ENCODE results near the gene TIMM13. TPM values are rescaled to one million over a fixed set of nuclear protein-coding genes. Genes with fewer than 3 reads are reported as not detected.

The TIMM13 gene
- total and polyA plus RNA-seq, 9 of the 15 experiments (the other 6 are each of a cell fraction or from before 2014, with no cell fraction given) = 17.6 to 215 (median 71.8) TPM

- TF ChIP-seq, protein P1, sequence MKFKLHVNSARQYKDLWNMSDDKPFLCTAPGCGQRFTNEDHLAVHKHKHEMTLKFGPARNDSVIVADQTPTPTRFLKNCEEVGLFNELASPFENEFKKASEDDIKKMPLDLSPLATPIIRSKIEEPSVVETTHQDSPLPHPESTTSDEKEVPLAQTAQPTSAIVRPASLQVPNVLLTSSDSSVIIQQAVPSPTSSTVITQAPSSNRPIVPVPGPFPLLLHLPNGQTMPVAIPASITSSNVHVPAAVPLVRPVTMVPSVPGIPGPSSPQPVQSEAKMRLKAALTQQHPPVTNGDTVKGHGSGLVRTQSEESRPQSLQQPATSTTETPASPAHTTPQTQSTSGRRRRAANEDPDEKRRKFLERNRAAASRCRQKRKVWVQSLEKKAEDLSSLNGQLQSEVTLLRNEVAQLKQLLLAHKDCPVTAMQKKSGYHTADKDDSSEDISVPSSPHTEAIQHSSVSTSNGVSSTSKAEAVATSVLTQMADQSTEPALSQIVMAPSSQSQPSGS (CRISPR knock-in tag; IDR thresholded peaks at IDR 0.05) = no peak
- 0 out of 2 replicates have a peak, but pooled peaks have one; percentile 26 for TF ChIP-seq ZNF644 (tag; IDR thresholded peaks at IDR 0.05; ENCODE audit: low read depth)
- peak; percentile 62 for TF ChIP-seq RBFOX2 (IDR thresholded peaks at IDR 0.05; ENCODE audit: low read depth, low read length)
- TF ChIP-seq POLR2G (IDR thresholded peaks at IDR 0.05; ENCODE audit: low read depth, low read length) = peak; percentile 41; the same call in 1 of the 2 replicates
- TF ChIP-seq NFRKB (IDR thresholded peaks at IDR 0.05; ENCODE audit: low read depth) = peak; percentile 58; the same call in 1 of the 2 replicates
- TF ChIP-seq EP300 (IDR thresholded peaks at IDR 0.05; ENCODE audit: low read length) = peak; percentile 75
- no peak for TF ChIP-seq HOXB6 (CRISPR knock-in tag; IDR thresholded peaks at IDR 0.05; ENCODE audit: borderline replicate concordance)
- 0 out of 2 replicates have a peak, but pooled peaks have one; percentile 13 for TF ChIP-seq LARP7 (IDR thresholded peaks at IDR 0.05)
- TF ChIP-seq, protein P2, sequence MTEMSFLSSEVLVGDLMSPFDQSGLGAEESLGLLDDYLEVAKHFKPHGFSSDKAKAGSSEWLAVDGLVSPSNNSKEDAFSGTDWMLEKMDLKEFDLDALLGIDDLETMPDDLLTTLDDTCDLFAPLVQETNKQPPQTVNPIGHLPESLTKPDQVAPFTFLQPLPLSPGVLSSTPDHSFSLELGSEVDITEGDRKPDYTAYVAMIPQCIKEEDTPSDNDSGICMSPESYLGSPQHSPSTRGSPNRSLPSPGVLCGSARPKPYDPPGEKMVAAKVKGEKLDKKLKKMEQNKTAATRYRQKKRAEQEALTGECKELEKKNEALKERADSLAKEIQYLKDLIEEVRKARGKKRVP (CRISPR knock-in tag; IDR thresholded peaks at IDR 0.05) = peak; percentile 79
- peak; percentile 41; the same call in 1 of the 2 replicates for TF ChIP-seq CTBP1 (IDR thresholded peaks at IDR 0.05; ENCODE audit: borderline replicate concordance)
- TF ChIP-seq, protein P3, sequence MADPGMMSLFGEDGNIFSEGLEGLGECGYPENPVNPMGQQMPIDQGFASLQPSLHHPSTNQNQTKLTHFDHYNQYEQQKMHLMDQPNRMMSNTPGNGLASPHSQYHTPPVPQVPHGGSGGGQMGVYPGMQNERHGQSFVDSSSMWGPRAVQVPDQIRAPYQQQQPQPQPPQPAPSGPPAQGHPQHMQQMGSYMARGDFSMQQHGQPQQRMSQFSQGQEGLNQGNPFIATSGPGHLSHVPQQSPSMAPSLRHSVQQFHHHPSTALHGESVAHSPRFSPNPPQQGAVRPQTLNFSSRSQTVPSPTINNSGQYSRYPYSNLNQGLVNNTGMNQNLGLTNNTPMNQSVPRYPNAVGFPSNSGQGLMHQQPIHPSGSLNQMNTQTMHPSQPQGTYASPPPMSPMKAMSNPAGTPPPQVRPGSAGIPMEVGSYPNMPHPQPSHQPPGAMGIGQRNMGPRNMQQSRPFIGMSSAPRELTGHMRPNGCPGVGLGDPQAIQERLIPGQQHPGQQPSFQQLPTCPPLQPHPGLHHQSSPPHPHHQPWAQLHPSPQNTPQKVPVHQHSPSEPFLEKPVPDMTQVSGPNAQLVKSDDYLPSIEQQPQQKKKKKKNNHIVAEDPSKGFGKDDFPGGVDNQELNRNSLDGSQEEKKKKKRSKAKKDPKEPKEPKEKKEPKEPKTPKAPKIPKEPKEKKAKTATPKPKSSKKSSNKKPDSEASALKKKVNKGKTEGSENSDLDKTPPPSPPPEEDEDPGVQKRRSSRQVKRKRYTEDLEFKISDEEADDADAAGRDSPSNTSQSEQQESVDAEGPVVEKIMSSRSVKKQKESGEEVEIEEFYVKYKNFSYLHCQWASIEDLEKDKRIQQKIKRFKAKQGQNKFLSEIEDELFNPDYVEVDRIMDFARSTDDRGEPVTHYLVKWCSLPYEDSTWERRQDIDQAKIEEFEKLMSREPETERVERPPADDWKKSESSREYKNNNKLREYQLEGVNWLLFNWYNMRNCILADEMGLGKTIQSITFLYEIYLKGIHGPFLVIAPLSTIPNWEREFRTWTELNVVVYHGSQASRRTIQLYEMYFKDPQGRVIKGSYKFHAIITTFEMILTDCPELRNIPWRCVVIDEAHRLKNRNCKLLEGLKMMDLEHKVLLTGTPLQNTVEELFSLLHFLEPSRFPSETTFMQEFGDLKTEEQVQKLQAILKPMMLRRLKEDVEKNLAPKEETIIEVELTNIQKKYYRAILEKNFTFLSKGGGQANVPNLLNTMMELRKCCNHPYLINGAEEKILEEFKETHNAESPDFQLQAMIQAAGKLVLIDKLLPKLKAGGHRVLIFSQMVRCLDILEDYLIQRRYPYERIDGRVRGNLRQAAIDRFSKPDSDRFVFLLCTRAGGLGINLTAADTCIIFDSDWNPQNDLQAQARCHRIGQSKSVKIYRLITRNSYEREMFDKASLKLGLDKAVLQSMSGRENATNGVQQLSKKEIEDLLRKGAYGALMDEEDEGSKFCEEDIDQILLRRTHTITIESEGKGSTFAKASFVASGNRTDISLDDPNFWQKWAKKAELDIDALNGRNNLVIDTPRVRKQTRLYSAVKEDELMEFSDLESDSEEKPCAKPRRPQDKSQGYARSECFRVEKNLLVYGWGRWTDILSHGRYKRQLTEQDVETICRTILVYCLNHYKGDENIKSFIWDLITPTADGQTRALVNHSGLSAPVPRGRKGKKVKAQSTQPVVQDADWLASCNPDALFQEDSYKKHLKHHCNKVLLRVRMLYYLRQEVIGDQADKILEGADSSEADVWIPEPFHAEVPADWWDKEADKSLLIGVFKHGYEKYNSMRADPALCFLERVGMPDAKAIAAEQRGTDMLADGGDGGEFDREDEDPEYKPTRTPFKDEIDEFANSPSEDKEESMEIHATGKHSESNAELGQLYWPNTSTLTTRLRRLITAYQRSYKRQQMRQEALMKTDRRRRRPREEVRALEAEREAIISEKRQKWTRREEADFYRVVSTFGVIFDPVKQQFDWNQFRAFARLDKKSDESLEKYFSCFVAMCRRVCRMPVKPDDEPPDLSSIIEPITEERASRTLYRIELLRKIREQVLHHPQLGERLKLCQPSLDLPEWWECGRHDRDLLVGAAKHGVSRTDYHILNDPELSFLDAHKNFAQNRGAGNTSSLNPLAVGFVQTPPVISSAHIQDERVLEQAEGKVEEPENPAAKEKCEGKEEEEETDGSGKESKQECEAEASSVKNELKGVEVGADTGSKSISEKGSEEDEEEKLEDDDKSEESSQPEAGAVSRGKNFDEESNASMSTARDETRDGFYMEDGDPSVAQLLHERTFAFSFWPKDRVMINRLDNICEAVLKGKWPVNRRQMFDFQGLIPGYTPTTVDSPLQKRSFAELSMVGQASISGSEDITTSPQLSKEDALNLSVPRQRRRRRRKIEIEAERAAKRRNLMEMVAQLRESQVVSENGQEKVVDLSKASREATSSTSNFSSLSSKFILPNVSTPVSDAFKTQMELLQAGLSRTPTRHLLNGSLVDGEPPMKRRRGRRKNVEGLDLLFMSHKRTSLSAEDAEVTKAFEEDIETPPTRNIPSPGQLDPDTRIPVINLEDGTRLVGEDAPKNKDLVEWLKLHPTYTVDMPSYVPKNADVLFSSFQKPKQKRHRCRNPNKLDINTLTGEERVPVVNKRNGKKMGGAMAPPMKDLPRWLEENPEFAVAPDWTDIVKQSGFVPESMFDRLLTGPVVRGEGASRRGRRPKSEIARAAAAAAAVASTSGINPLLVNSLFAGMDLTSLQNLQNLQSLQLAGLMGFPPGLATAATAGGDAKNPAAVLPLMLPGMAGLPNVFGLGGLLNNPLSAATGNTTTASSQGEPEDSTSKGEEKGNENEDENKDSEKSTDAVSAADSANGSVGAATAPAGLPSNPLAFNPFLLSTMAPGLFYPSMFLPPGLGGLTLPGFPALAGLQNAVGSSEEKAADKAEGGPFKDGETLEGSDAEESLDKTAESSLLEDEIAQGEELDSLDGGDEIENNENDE (IDR thresholded peaks at IDR 0.05; ENCODE audit: low read depth, low read length) = no peak
These were observed 39.8 kb downstream of the TIMM13 start (continued) for GRCh38 chr19:2387367-2388288.

Measured in K562 (cell line).